ENCODE measurements around the gene SOX9. TPM values are rescaled to one million over a fixed set of nuclear protein-coding genes. Genes with fewer than 3 reads are reported as not detected.
A peak's percentile ranks its signal among the peaks of the same experiment; 100 is the strongest.

SOX9 gene
- total RNA-seq, 1 experiment from 2014 or later = 21.7 TPM

DNA sequence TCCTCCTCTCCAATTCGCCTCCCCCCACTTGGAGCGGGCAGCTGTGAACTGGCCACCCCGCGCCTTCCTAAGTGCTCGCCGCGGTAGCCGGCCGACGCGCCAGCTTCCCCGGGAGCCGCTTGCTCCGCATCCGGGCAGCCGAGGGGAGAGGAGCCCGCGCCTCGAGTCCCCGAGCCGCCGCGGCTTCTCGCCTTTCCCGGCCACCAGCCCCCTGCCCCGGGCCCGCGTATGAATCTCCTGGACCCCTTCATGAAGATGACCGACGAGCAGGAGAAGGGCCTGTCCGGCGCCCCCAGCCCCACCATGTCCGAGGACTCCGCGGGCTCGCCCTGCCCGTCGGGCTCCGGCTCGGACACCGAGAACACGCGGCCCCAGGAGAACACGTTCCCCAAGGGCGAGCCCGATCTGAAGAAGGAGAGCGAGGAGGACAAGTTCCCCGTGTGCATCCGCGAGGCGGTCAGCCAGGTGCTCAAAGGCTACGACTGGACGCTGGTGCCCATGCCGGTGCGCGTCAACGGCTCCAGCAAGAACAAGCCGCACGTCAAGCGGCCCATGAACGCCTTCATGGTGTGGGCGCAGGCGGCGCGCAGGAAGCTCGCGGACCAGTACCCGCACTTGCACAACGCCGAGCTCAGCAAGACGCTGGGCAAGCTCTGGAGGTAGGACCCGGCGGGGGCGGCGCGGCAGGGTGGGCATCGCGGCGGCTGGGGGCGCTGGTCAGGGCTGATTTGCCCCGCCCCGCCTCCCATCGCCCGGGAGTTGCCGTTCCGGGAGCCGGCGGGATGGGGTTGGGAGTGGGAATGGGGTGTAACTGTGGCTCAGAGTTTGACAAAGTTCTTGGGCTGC lies 567 bp downstream of the SOX9 start:
- H2AFZ ChIP-seq = no peak overlapping the region

DNA sequence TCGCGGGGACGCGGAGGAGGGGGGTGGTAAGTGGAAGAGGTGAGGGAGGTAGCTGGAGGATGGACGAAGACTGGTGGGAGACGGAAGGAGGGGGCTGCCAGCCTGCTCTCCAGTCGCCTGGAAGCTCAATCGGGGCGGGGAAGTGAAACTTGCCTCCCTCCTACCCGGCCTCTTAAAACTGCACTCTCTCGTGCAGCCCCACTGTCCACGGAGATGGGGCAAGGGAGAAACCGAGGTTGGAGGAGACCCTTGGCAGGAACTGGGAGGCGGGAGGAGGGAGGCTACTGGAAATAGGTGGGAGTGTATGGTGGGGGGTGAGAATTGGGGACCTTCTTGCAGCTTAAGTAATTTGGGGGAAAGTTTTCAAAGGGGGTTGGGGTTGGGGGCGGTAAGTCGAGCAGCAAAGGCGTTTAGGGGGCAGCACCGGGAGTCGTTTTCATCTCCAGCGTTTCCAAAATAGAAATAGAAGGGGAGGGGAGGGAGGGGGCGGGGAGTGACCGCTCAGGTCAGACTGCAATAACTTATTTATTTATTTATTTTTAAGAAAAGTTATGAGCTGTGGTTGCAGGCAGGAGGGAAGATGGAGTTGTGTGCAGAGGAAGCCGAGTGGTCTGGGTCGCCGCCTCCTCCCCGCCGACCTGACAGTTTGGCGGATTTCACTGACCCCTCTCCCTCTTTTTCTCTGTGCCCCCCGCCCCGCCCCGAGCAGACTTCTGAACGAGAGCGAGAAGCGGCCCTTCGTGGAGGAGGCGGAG lies 1.4 kb downstream of the SOX9 start:
- Histone ChIP-seq H3K9me2 (ENCODE audit: insufficient read depth) (no peaks in the 10 kb centered on the region), H3K79me2 (ENCODE audit: low read depth) (peaks cover 47% of the 10 kb centered on the region), H3K4me2 (peak overlapping the region; percentile 90), H3K9me3 (ENCODE audit: insufficient read depth, low read depth) (no peaks in the 10 kb centered on the region), H3K4me3 (peak overlapping the region; percentile 90), H3K36me3 (ENCODE audit: low read depth) (peaks cover 24% of the 10 kb centered on the region), H3K27ac (peak overlapping the region; percentile 89), H3F3A (ENCODE audit: insufficient read depth, low read depth) (peaks cover 31% of the 10 kb centered on the region), H2AFZ (no peak overlapping the region), H4K20me1 (ENCODE audit: insufficient read depth) (peaks cover 28% of the 10 kb centered on the region), H3K4me1 (replicated peaks; ENCODE audit: insufficient read depth) (peaks cover 55% of the 10 kb centered on the region), H3K27me3 (ENCODE audit: insufficient read depth, low read depth) (no peaks in the 10 kb centered on the region)
- POLR2A ChIA-PET (ENCODE audit: unreplicated experiment) = interaction anchor here (0.6 to 0.7 kb wide), 4 partner anchors 14 to 237 kb away, joined by 3 to 4 read pairs (median 4); no protein-coding TSS in a partner anchor
- no peak for DNase-seq
- TF ChIP-seq, protein P1, sequence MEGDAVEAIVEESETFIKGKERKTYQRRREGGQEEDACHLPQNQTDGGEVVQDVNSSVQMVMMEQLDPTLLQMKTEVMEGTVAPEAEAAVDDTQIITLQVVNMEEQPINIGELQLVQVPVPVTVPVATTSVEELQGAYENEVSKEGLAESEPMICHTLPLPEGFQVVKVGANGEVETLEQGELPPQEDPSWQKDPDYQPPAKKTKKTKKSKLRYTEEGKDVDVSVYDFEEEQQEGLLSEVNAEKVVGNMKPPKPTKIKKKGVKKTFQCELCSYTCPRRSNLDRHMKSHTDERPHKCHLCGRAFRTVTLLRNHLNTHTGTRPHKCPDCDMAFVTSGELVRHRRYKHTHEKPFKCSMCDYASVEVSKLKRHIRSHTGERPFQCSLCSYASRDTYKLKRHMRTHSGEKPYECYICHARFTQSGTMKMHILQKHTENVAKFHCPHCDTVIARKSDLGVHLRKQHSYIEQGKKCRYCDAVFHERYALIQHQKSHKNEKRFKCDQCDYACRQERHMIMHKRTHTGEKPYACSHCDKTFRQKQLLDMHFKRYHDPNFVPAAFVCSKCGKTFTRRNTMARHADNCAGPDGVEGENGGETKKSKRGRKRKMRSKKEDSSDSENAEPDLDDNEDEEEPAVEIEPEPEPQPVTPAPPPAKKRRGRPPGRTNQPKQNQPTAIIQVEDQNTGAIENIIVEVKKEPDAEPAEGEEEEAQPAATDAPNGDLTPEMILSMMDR (conservative IDR thresholded peaks at IDR 0.05) = 0 out of 2 replicates have a peak, but pooled peaks have one; percentile 9
- no peak for TF ChIP-seq EZH2 (IDR thresholded peaks at IDR 0.05; ENCODE audit: low read depth)
- CTCF ChIA-PET = interaction anchor here (0.6 to 0.8 kb wide), 4 partner anchors 216 to 1344 kb away, joined by 3 to 10 read pairs (median 8); no protein-coding TSS in a partner anchor
- intact Hi-C loops (cut with micrococcal nuclease; ENCODE audit: unreplicated experiment) = loop anchor here (1.0 to 5.0 kb wide), 3 partner anchors 266 to 595 kb away; no protein-coding TSS in a partner anchor
- no TSS peak for BruUV-seq (replicated peaks)

More for the DNA sequence above, 567 bp downstream of the SOX9 start:
- H3K79me2 ChIP-seq (ENCODE audit: low read depth) = peaks cover 47% of the 10 kb centered on the region
- ChIA-PET POLR2A (ENCODE audit: unreplicated experiment) (interaction anchor here (0.6 to 1.1 kb wide), 14 partner anchors 15 to 872 kb away, joined by 3 to 17 read pairs (median 4); no protein-coding TSS in a partner anchor), CTCF (interaction anchor here (0.6 to 1.5 kb wide), 4 partner anchors 217 to 1343 kb away, joined by 3 to 8 read pairs (median 6); no protein-coding TSS in a partner anchor)
- TF ChIP-seq EZH2 (IDR thresholded peaks at IDR 0.05; ENCODE audit: low read depth) = no peak
- TF ChIP-seq, protein P1 (conservative IDR thresholded peaks at IDR 0.05) = 0 out of 2 replicates have a peak, but pooled peaks have one; percentile 11
- intact Hi-C loops (cut with micrococcal nuclease; ENCODE audit: unreplicated experiment) = loop anchor here (1.0 to 5.0 kb wide), 5 partner anchors 218 to 596 kb away; no protein-coding TSS in a partner anchor
- no peaks in the 10 kb centered on the region for H3K27me3 ChIP-seq (ENCODE audit: insufficient read depth, low read depth)
- H3K4me2 ChIP-seq = peak overlapping the region; percentile 90
- DNase-seq = peak in 1 of 2 experiments; percentile 52
- H3K9me2 ChIP-seq (ENCODE audit: insufficient read depth) = no peaks in the 10 kb centered on the region
- peaks cover 24% of the 10 kb centered on the region for H3F3A ChIP-seq (ENCODE audit: insufficient read depth, low read depth)
- H3K27ac ChIP-seq = peak overlapping the region; percentile 89
- TSS peak; percentile 85 for BruUV-seq (replicated peaks)
- H3K4me3 ChIP-seq = peak overlapping the region; percentile 90
- peaks cover 47% of the 10 kb centered on the region for H3K4me1 ChIP-seq (replicated peaks; ENCODE audit: insufficient read depth)
- peaks cover 24% of the 10 kb centered on the region for H3K36me3 ChIP-seq (ENCODE audit: low read depth)
- peaks cover 2% of the 10 kb centered on the region; the same call in 1 of the 2 replicates for H3K9me3 ChIP-seq (ENCODE audit: insufficient read depth, low read depth)
- H4K20me1 ChIP-seq (ENCODE audit: insufficient read depth) = peaks cover 28% of the 10 kb centered on the region

Data from PC-9 (cell line).